ENCODE results near the gene PRXL2B. TPM values are rescaled to one million over a fixed set of nuclear protein-coding genes. Genes with fewer than 3 reads are reported as not detected.

Gene PRXL2B
- total and polyA plus RNA-seq, 10 of the 15 experiments (the other 5 are each of a cell fraction or from before 2014, with no cell fraction given): 0.44 to 5.6 (median 4.0) TPM

GRCh38 chr1:2639203-2639602, 52.6 kb downstream of the PRXL2B start:
- no peak for DNase-seq (ENCODE audit: low read depth, low spot score)
- in situ Hi-C loops (cut with MboI) (no loop called here), intact Hi-C loops (cut with micrococcal nuclease; ENCODE audit: unreplicated experiment) (no loop called here)
- Histone ChIP-seq H3K4me2 (ENCODE audit: control insufficient read depth, insufficient read depth) (no peak overlapping the region), H3K36me3 (ENCODE audit: control insufficient read depth in 2 of 2, insufficient read depth in 2 of 2, low read length in 1 of 2) (no peaks in the 10 kb centered on the region), H3K9ac (ENCODE audit: control insufficient read depth, insufficient read depth, low read length) (no peak overlapping the region), H3K79me2 (ENCODE audit: control insufficient read depth, insufficient read depth, low read length) (peaks cover 4% of the 10 kb centered on the region), H3K4me1 (ENCODE audit: control insufficient read depth, insufficient read depth, low read length) (peaks cover 6% of the 10 kb centered on the region), H3K27me3 (replicated peaks in 1 of 2; ENCODE audit: control insufficient read depth in 2 of 2, insufficient read depth in 2 of 2, low read length in 1 of 2) (no peaks in the 10 kb centered on the region; a peak in 1 of 4 replicates), H3K9me3 (replicated peaks; ENCODE audit: control insufficient read depth, insufficient read depth, low read length) (no peaks in the 10 kb centered on the region; the same call in 2 of the 3 replicates), H2AFZ (ENCODE audit: control insufficient read depth, low read depth, low read length) (no peak overlapping the region), H4K20me1 (ENCODE audit: control insufficient read depth, insufficient read depth) (no peaks in the 10 kb centered on the region), H3K27ac (ENCODE audit: control insufficient read depth, insufficient read depth) (no peak overlapping the region), H3K4me3 (no peak overlapping the region)
- WGBS (ENCODE audit: insufficient coverage, insufficient replicate concordance, low lambda C conversion rate, missing lambda C conversion rate): 61% methylated on average over 11 of the region's 11 CpGs
- no peak for FAIRE-seq
- no peak for ATAC-seq
- TF ChIP-seq BMI1 (IDR thresholded peaks at IDR 0.05; ENCODE audit: borderline replicate concordance): no peak
- TF ChIP-seq RCOR1 (conservative IDR thresholded peaks at IDR 0.05; ENCODE audit: low read depth, low read length): no peak
- no peak for TF ChIP-seq CBFB (IDR thresholded peaks at IDR 0.05; ENCODE audit: low read depth)
- no peak for TF ChIP-seq GATAD2B (conservative IDR thresholded peaks at IDR 0.05; ENCODE audit: low read depth)
- TF ChIP-seq PBX3 (IDR thresholded peaks at IDR 0.05; ENCODE audit: insufficient replicate concordance, low read depth, low read length): no peak
- no peak for TF ChIP-seq SMAD1 (IDR thresholded peaks at IDR 0.05; ENCODE audit: low read depth, partially characterized antibody)
- TF ChIP-seq ATF3 (IDR thresholded peaks at IDR 0.05; ENCODE audit: borderline replicate concordance, extremely low read depth, low read depth, low read length): no peak
- no peak for TF ChIP-seq CHD1 (IDR thresholded peaks at IDR 0.05; ENCODE audit: low read depth, low read length)
- TF ChIP-seq MTA3 (IDR thresholded peaks at IDR 0.05; ENCODE audit: borderline replicate concordance, low read length): no peak
- TF ChIP-seq, protein P1, sequence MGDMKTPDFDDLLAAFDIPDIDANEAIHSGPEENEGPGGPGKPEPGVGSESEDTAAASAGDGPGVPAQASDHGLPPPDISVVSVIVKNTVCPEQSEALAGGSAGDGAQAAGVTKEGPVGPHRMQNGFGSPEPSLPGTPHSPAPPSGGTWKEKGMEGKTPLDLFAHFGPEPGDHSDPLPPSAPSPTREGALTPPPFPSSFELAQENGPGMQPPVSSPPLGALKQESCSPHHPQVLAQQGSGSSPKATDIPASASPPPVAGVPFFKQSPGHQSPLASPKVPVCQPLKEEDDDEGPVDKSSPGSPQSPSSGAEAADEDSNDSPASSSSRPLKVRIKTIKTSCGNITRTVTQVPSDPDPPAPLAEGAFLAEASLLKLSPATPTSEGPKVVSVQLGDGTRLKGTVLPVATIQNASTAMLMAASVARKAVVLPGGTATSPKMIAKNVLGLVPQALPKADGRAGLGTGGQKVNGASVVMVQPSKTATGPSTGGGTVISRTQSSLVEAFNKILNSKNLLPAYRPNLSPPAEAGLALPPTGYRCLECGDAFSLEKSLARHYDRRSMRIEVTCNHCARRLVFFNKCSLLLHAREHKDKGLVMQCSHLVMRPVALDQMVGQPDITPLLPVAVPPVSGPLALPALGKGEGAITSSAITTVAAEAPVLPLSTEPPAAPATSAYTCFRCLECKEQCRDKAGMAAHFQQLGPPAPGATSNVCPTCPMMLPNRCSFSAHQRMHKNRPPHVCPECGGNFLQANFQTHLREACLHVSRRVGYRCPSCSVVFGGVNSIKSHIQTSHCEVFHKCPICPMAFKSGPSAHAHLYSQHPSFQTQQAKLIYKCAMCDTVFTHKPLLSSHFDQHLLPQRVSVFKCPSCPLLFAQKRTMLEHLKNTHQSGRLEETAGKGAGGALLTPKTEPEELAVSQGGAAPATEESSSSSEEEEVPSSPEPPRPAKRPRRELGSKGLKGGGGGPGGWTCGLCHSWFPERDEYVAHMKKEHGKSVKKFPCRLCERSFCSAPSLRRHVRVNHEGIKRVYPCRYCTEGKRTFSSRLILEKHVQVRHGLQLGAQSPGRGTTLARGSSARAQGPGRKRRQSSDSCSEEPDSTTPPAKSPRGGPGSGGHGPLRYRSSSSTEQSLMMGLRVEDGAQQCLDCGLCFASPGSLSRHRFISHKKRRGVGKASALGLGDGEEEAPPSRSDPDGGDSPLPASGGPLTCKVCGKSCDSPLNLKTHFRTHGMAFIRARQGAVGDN (IDR thresholded peaks at IDR 0.05): no peak
- TF ChIP-seq BACH1 (IDR thresholded peaks at IDR 0.05; ENCODE audit: borderline replicate concordance): no peak
- no peak for TF ChIP-seq RFX5 (IDR thresholded peaks at IDR 0.05; ENCODE audit: low read depth, low read length)
- TF ChIP-seq ZBTB33 (IDR thresholded peaks at IDR 0.05): no peak
- POLR2A ChIA-PET: no interaction called here
- RAD21 ChIA-PET (ENCODE audit: unreplicated experiment): no interaction called here
- CTCF ChIA-PET: no interaction called here
- SMC1A ChIA-PET (ENCODE audit: uncharacterized antibody, unreplicated experiment): no interaction called here
- no TSS peak for BruUV-seq (replicated peaks)

Measured in GM12878 (cell line).